ENCODE measurements around the gene KPNA2.

GRCh38 chr17:68021963-68022362 lies 13.6 kb upstream of the KPNA2 start:
- TF ChIP-seq CTCF (IDR thresholded peaks at IDR 0.05) (no peak), POLR2A (IDR thresholded peaks at IDR 0.05) (no peak)

All from adrenal gland (tissue), 5 donors.